ENCODE measurements around the gene TMX4. TPM values are rescaled to one million over a fixed set of nuclear protein-coding genes. Genes with fewer than 3 reads are reported as not detected.

Gene TMX4
- total RNA-seq, 1 experiment from 2014 or later = 21.2 TPM

GRCh38 chr20:7996898-7997297 lies 22.7 kb downstream of the TMX4 start:
- CTCF ChIA-PET = no interaction called here
- Mint-ChIP-seq H3K9me3 (ENCODE audit: low read depth, unreplicated experiment) (no peaks in the 10 kb centered on the region), H3K4me1 (ENCODE audit: low read depth, unreplicated experiment) (no peaks in the 10 kb centered on the region), H3K27me3 (ENCODE audit: unreplicated experiment) (no peaks in the 10 kb centered on the region), H3K36me3 (ENCODE audit: insufficient read depth, unreplicated experiment) (no peaks in the 10 kb centered on the region), H3K27ac (ENCODE audit: unreplicated experiment) (no peak overlapping the region), H3K4me3 (ENCODE audit: low read depth, unreplicated experiment) (no peak overlapping the region)
- no peak for DNase-seq
- BruUV-seq (replicated peaks) = no TSS peak
- TF ChIP-seq CTCF (IDR thresholded peaks at IDR 0.05; ENCODE audit: unreplicated experiment) = no peak
- intact Hi-C loops (cut with micrococcal nuclease; ENCODE audit: unreplicated experiment) = no loop called here

GRCh38 chr20:7994809-7995208 lies 24.8 kb downstream of the TMX4 start:
- CTCF ChIA-PET = no interaction called here
- no peak for TF ChIP-seq CTCF (IDR thresholded peaks at IDR 0.05; ENCODE audit: unreplicated experiment)
- H3K27me3 Mint-ChIP-seq (ENCODE audit: unreplicated experiment) = no peaks in the 10 kb centered on the region
- no peaks in the 10 kb centered on the region for H3K9me3 Mint-ChIP-seq (ENCODE audit: low read depth, unreplicated experiment)
- H3K4me3 Mint-ChIP-seq (ENCODE audit: low read depth, unreplicated experiment) = no peak overlapping the region
- no peaks in the 10 kb centered on the region for H3K4me1 Mint-ChIP-seq (ENCODE audit: low read depth, unreplicated experiment)
- intact Hi-C loops (cut with micrococcal nuclease; ENCODE audit: unreplicated experiment) = no loop called here
- no peak overlapping the region for H3K27ac Mint-ChIP-seq (ENCODE audit: unreplicated experiment)
- H3K36me3 Mint-ChIP-seq (ENCODE audit: insufficient read depth, unreplicated experiment) = no peaks in the 10 kb centered on the region
- no peak for DNase-seq
- BruUV-seq (replicated peaks) = no TSS peak

- intact Hi-C loops (cut with micrococcal nuclease; ENCODE audit: unreplicated experiment) = no loop called here
- BruUV-seq (replicated peaks) = no TSS peak
- Mint-ChIP-seq H3K27ac (ENCODE audit: unreplicated experiment) (no peak overlapping the region), H3K4me3 (ENCODE audit: low read depth, unreplicated experiment) (no peak overlapping the region), H3K9me3 (ENCODE audit: low read depth, unreplicated experiment) (no peaks in the 10 kb centered on the region), H3K27me3 (ENCODE audit: unreplicated experiment) (no peaks in the 10 kb centered on the region), H3K36me3 (ENCODE audit: insufficient read depth, unreplicated experiment) (no peaks in the 10 kb centered on the region), H3K4me1 (ENCODE audit: low read depth, unreplicated experiment) (no peaks in the 10 kb centered on the region)
- no peak for DNase-seq
- TF ChIP-seq CTCF (IDR thresholded peaks at IDR 0.05; ENCODE audit: unreplicated experiment) = no peak
- CTCF ChIA-PET = no interaction called here
These were observed 25.9 kb downstream of the TMX4 start for GRCh38 chr20:7993703-7994102.

GRCh38 chr20:7993238-7993637 lies 26.3 kb downstream of the TMX4 start:
- DNase-seq = no peak
- H3K27me3 Mint-ChIP-seq (ENCODE audit: unreplicated experiment) = no peaks in the 10 kb centered on the region
- H3K4me1 Mint-ChIP-seq (ENCODE audit: low read depth, unreplicated experiment) = no peaks in the 10 kb centered on the region
- TF ChIP-seq CTCF (IDR thresholded peaks at IDR 0.05; ENCODE audit: unreplicated experiment) = no peak
- intact Hi-C loops (cut with micrococcal nuclease; ENCODE audit: unreplicated experiment) = no loop called here
- no peaks in the 10 kb centered on the region for H3K9me3 Mint-ChIP-seq (ENCODE audit: low read depth, unreplicated experiment)
- H3K4me3 Mint-ChIP-seq (ENCODE audit: low read depth, unreplicated experiment) = no peak overlapping the region
- H3K27ac Mint-ChIP-seq (ENCODE audit: unreplicated experiment) = no peak overlapping the region
- no peaks in the 10 kb centered on the region for H3K36me3 Mint-ChIP-seq (ENCODE audit: insufficient read depth, unreplicated experiment)
- no TSS peak for BruUV-seq (replicated peaks)
- CTCF ChIA-PET = no interaction called here

- no peaks in the 10 kb centered on the region for H3K27me3 Mint-ChIP-seq (ENCODE audit: unreplicated experiment)
- H3K4me1 Mint-ChIP-seq (ENCODE audit: low read depth, unreplicated experiment) = no peaks in the 10 kb centered on the region
- TF ChIP-seq CTCF (IDR thresholded peaks at IDR 0.05; ENCODE audit: unreplicated experiment) = no peak
- H3K36me3 Mint-ChIP-seq (ENCODE audit: insufficient read depth, unreplicated experiment) = no peaks in the 10 kb centered on the region
- intact Hi-C loops (cut with micrococcal nuclease; ENCODE audit: unreplicated experiment) = no loop called here
- no peak overlapping the region for H3K4me3 Mint-ChIP-seq (ENCODE audit: low read depth, unreplicated experiment)
- H3K9me3 Mint-ChIP-seq (ENCODE audit: low read depth, unreplicated experiment) = no peaks in the 10 kb centered on the region
- no peak for DNase-seq
- no peak overlapping the region for H3K27ac Mint-ChIP-seq (ENCODE audit: unreplicated experiment)
- no TSS peak for BruUV-seq (replicated peaks)
- CTCF ChIA-PET = no interaction called here
These were observed 29.2 kb downstream of the TMX4 start for GRCh38 chr20:7990385-7990784.

All from Calu3 (cell line).